ENCODE results near the gene RERGL.

RERGL gene

DNA sequence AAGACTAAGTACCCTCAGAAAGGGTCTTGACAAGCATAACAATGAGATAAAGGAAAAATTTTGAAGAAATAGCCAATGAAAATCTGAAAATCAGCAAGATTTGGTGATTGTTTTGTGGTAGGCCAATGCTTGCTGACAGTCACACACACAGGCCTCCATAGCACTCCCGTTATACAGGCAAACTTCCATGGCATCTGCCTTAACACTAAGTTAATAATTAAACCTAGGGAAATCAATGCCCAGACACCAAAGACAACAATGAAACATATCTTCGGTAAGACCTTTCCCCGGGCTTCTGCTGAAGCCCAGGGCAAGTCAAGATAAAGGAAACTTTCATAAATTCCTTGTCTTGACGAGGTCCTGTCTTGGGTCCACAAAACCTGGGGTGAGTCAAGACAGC lies 18.6 kb upstream of the RERGL start:
- no peak for DNase-seq (ENCODE audit: low read depth)
- TF ChIP-seq, protein P1, sequence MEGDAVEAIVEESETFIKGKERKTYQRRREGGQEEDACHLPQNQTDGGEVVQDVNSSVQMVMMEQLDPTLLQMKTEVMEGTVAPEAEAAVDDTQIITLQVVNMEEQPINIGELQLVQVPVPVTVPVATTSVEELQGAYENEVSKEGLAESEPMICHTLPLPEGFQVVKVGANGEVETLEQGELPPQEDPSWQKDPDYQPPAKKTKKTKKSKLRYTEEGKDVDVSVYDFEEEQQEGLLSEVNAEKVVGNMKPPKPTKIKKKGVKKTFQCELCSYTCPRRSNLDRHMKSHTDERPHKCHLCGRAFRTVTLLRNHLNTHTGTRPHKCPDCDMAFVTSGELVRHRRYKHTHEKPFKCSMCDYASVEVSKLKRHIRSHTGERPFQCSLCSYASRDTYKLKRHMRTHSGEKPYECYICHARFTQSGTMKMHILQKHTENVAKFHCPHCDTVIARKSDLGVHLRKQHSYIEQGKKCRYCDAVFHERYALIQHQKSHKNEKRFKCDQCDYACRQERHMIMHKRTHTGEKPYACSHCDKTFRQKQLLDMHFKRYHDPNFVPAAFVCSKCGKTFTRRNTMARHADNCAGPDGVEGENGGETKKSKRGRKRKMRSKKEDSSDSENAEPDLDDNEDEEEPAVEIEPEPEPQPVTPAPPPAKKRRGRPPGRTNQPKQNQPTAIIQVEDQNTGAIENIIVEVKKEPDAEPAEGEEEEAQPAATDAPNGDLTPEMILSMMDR (conservative IDR thresholded peaks at IDR 0.05; ENCODE audit: low read depth, low read length), result no peak
- no peak overlapping the region for H3K4me3 ChIP-seq (ENCODE audit: low read length)

DNA sequence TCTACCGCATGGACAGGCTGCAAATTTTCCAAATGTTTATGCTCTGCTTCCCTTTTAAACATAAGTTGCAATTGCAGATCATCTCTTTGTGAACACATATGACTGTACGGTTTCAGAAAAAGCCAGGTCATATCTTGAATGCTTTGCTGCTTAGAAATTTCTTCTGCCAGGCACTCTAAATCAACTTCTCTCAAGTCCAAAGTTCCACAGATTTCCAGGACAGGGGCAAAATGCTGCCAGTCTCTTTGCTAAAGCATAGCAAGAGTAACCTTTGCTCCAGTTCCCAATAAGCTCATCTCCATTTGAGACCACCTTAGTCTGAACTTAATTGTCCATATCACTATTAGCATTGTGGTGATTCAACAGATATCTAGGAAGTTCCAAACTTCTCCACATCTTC lies 13.6 kb upstream of the RERGL start:
- no peak for DNase-seq (ENCODE audit: low read depth)
- no peak overlapping the region for H3K4me3 ChIP-seq (ENCODE audit: low read length)
- TF ChIP-seq, protein P1 (conservative IDR thresholded peaks at IDR 0.05; ENCODE audit: low read depth, low read length), result no peak

DNA sequence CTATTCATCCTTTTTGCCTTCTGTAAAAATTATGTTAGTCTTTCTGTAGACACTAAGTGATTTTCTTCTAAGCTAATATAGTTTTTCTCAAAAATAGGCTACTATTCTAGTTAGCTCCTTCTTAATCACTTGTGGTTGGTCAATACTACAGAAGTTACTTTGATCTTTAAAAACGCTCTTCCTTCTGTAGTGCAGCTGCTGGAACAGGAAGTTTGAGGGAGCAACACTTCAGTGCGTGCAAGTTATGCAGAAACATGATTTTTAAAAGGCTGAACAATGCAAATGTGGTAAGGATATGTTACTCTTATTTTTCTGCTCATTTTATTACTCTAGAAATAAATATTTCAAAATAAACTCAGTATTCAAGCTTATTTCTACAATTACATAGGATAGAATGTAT lies 11.1 kb upstream of the RERGL start:
- TF ChIP-seq, protein P1 (conservative IDR thresholded peaks at IDR 0.05; ENCODE audit: low read depth, low read length), result no peak
- DNase-seq (ENCODE audit: low read depth), result no peak
- no peak overlapping the region for H3K4me3 ChIP-seq (ENCODE audit: low read length)

DNA sequence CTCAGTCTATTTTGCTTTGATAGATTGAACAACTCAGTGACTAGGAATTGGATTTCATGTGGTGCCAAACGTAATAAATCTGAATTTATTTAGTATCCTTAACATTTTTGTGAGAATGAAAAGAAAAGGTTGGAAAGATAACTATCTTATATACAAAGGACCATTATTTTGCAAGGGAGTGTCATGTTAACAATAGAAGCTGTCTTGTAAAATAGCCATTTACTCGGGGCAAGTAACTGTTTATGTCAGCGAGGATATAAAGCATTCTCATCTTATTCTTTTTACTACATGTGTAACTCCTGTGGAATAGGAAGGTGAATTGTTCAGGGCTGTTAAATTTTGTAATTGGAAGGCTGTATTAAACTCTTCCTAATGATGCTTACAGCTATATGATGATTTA lies 5.9 kb downstream of the RERGL start:
- TF ChIP-seq, protein P1 (conservative IDR thresholded peaks at IDR 0.05; ENCODE audit: low read depth, low read length), result no peak
- H3K4me3 ChIP-seq (ENCODE audit: low read length), result no peak overlapping the region
- no peak for DNase-seq (ENCODE audit: low read depth)

DNA sequence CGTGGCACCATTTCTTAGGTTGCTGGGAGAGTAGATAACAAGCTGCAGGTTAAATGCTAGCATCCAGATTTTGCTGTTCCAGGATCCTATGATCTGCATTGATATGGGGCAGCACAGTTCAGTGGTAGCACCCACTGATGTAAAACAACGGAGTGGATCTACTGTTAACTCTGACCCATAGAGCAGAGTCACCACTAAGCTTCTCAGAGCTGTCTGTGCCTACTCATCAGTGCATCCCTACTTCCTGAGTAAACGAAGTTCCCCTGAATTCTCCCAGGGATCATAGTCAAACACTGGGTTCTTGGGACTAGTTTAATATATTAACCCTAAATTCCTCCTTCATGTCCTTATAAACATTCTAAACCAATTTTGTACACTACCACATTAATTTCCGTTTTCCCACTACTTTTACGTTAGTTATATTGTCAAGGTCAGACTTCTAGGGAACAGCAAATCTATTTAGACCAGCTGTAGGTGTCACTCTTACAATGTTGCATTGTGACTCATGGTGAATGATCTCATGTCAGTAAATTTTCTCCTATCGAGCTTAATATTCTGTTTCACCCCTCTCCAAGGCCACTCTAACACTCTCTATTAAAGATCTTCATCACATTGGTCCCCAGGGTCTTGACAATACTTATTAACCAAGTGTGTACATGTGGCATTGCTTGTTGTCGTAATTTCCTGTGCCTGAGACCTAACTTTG lies 10.3 kb downstream of the RERGL start:
- TF ChIP-seq, protein P1 (conservative IDR thresholded peaks at IDR 0.05; ENCODE audit: low read depth, low read length), result no peak
- H3K4me3 ChIP-seq (ENCODE audit: low read length), result no peak overlapping the region
- DNase-seq (ENCODE audit: low read depth), result no peak

DNA sequence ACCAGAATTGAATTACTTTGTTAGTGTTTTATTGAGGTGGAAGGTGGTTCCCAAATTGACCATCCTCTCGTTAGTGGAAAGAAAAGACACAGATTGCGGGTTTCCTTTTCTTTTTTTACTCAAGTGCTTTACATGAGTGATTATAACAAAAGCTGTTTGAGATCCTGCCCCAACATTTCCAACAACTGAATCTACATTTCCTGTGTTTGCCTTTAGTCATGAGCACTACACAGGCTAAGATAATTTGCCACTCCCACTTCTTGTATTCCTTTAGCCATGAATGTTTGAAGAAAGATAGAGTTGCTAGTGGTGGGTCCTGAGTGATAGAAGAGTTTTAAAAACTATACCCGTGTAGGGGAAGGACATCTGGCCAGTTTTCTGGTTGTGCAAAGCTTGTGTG lies 16.0 kb downstream of the RERGL start:
- TF ChIP-seq, protein P1 (conservative IDR thresholded peaks at IDR 0.05; ENCODE audit: low read depth, low read length), result no peak
- DNase-seq (ENCODE audit: low read depth), result no peak
- no peak overlapping the region for H3K4me3 ChIP-seq (ENCODE audit: low read length)

DNA sequence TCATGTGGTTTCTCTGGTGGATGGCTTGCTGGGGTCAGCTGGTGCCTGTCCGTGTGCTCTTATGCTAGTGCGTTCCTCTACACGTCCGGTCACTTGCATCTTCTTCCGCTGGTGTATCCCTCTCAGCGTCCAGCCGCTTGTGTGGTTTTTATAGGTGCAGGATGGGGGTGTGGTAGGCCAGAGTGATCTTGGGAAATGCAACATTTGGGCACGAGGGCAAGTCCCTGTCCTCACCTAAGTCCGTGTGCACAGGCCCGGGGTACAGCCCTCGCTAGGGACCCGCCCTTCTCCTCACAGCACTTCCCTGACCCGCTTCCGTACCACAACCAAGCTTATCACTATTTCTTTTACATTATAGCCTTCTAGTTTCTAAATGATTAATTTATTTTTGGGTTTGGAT lies 17.3 kb downstream of the RERGL start:
- TF ChIP-seq, protein P1 (conservative IDR thresholded peaks at IDR 0.05; ENCODE audit: low read depth, low read length), result no peak
- DNase-seq (ENCODE audit: low read depth), result no peak
- H3K4me3 ChIP-seq (ENCODE audit: low read length), result no peak overlapping the region
